Peyer's patch (tissue), 4 donors: ENCODE results near the gene OCRL.

ENCODE experiments used
- CTCF ChIP-seq, 6 experiments: fragments of 450-650 bp in 4 of 6; fragments of 200-600 bp in 2 of 6; sonication (generic) in 1 of 6; IDR thresholded peaks; one replicate each; pipeline ENCODE4 v1.5.1; 2017 to 2019; ENCODE audit warnings: antibody characterized with exemption in 6 of 6, mild to moderate bottlenecking in 3 of 6, moderate library complexity in 1 of 6
- POLR2A ChIP-seq, 2 donors: fragments of 450-650 bp; IDR thresholded peaks; one replicate each; pipeline ENCODE4 v1.5.1; 2017; ENCODE audit warnings: antibody characterized with exemption in 2 of 2, mild to moderate bottlenecking in 2 of 2, moderate library complexity in 2 of 2

GRCh38 chrX:129565046-129565650 is 25.1 kb downstream of the OCRL start:
- TF ChIP-seq CTCF (IDR thresholded peaks at IDR 0.05) (no peak), POLR2A (IDR thresholded peaks at IDR 0.05) (no peak)
